ENCODE results near the gene NTN4.

Gene NTN4

GRCh38 chr12:95674631-95675030, 115.9 kb downstream of the NTN4 start:
- ATAC-seq = no peak
- TF ChIP-seq ESRRG (CRISPR knock-in tag; IDR thresholded peaks at IDR 0.05) (no peak), ARNTL (CRISPR knock-in tag; IDR thresholded peaks at IDR 0.05; ENCODE audit: borderline replicate concordance, low read depth) (no peak), ISL1 (CRISPR knock-in tag; IDR thresholded peaks at IDR 0.05) (no peak; the same call in 1 of the 2 replicates), TOX (CRISPR knock-in tag; IDR thresholded peaks at IDR 0.05; ENCODE audit: borderline replicate concordance) (no peak), CSDC2 (CRISPR knock-in tag; IDR thresholded peaks at IDR 0.05) (no peak), BACH2 (CRISPR knock-in tag; IDR thresholded peaks at IDR 0.05; ENCODE audit: borderline replicate concordance) (no peak), GLIS3 (CRISPR knock-in tag; IDR thresholded peaks at IDR 0.05) (no peak), TCF4 (CRISPR knock-in tag; IDR thresholded peaks at IDR 0.05; ENCODE audit: borderline replicate concordance) (peak; percentile 44; the same call in 1 of the 2 replicates), CSRNP3 (CRISPR knock-in tag; IDR thresholded peaks at IDR 0.05) (no peak), PPARA (CRISPR knock-in tag; IDR thresholded peaks at IDR 0.05; ENCODE audit: borderline replicate concordance) (no peak), SNAI2 (CRISPR knock-in tag; IDR thresholded peaks at IDR 0.05) (no peak)
- TF ChIP-seq, protein P1, sequence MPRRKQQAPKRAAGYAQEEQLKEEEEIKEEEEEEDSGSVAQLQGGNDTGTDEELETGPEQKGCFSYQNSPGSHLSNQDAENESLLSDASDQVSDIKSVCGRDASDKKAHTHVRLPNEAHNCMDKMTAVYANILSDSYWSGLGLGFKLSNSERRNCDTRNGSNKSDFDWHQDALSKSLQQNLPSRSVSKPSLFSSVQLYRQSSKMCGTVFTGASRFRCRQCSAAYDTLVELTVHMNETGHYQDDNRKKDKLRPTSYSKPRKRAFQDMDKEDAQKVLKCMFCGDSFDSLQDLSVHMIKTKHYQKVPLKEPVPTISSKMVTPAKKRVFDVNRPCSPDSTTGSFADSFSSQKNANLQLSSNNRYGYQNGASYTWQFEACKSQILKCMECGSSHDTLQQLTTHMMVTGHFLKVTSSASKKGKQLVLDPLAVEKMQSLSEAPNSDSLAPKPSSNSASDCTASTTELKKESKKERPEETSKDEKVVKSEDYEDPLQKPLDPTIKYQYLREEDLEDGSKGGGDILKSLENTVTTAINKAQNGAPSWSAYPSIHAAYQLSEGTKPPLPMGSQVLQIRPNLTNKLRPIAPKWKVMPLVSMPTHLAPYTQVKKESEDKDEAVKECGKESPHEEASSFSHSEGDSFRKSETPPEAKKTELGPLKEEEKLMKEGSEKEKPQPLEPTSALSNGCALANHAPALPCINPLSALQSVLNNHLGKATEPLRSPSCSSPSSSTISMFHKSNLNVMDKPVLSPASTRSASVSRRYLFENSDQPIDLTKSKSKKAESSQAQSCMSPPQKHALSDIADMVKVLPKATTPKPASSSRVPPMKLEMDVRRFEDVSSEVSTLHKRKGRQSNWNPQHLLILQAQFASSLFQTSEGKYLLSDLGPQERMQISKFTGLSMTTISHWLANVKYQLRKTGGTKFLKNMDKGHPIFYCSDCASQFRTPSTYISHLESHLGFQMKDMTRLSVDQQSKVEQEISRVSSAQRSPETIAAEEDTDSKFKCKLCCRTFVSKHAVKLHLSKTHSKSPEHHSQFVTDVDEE (CRISPR knock-in tag; IDR thresholded peaks at IDR 0.05) = peak; percentile 49; the same call in 1 of the 2 replicates

GRCh38 chr12:95674163-95674562, 116.4 kb downstream of the NTN4 start:
- TF ChIP-seq BACH2 (CRISPR knock-in tag; IDR thresholded peaks at IDR 0.05; ENCODE audit: borderline replicate concordance) = no peak
- TF ChIP-seq ZNF70 (CRISPR knock-in tag; IDR thresholded peaks at IDR 0.05) = no peak
- TF ChIP-seq PPARA (CRISPR knock-in tag; IDR thresholded peaks at IDR 0.05; ENCODE audit: borderline replicate concordance) = no peak
- TF ChIP-seq SNAI2 (CRISPR knock-in tag; IDR thresholded peaks at IDR 0.05) = no peak
- no peak for TF ChIP-seq TCF4 (CRISPR knock-in tag; IDR thresholded peaks at IDR 0.05; ENCODE audit: borderline replicate concordance)
- TF ChIP-seq CSDC2 (CRISPR knock-in tag; IDR thresholded peaks at IDR 0.05) = no peak
- TF ChIP-seq ARNTL (CRISPR knock-in tag; IDR thresholded peaks at IDR 0.05; ENCODE audit: borderline replicate concordance, low read depth) = no peak
- TF ChIP-seq TOX (CRISPR knock-in tag; IDR thresholded peaks at IDR 0.05; ENCODE audit: borderline replicate concordance) = no peak
- TF ChIP-seq ZNF8 (CRISPR knock-in tag; IDR thresholded peaks at IDR 0.05) = no peak
- TF ChIP-seq ZNF565 (CRISPR knock-in tag; conservative IDR thresholded peaks at IDR 0.05; ENCODE audit: low read depth) = no peak
- TF ChIP-seq, protein P1 (CRISPR knock-in tag; IDR thresholded peaks at IDR 0.05) = no peak
- TF ChIP-seq ESRRG (CRISPR knock-in tag; IDR thresholded peaks at IDR 0.05) = no peak
- TF ChIP-seq ZFP3 (CRISPR knock-in tag; IDR thresholded peaks at IDR 0.05) = no peak
- TF ChIP-seq ZFP30 (CRISPR knock-in tag; IDR thresholded peaks at IDR 0.05) = no peak
- no peak for ATAC-seq

- no peak for ATAC-seq
- TF ChIP-seq CREB5 (CRISPR knock-in tag; IDR thresholded peaks at IDR 0.05; ENCODE audit: low read depth) (no peak), ZC3H10 (CRISPR knock-in tag; IDR thresholded peaks at IDR 0.05) (no peak), ISL1 (CRISPR knock-in tag; IDR thresholded peaks at IDR 0.05) (no peak)
Measured at GRCh38 chr12:95673576-95673975, 117.0 kb downstream of the NTN4 start.

GRCh38 chr12:95672166-95672565, 118.4 kb downstream of the NTN4 start:
- ATAC-seq = no peak
- TF ChIP-seq POU6F1 (CRISPR knock-in tag; IDR thresholded peaks at IDR 0.05; ENCODE audit: borderline replicate concordance, low read depth) (no peak), CSRNP3 (CRISPR knock-in tag; IDR thresholded peaks at IDR 0.05) (no peak), ESRRG (CRISPR knock-in tag; IDR thresholded peaks at IDR 0.05) (no peak), ISL1 (CRISPR knock-in tag; IDR thresholded peaks at IDR 0.05) (no peak), SNAI2 (CRISPR knock-in tag; IDR thresholded peaks at IDR 0.05) (no peak), ZNF565 (CRISPR knock-in tag; conservative IDR thresholded peaks at IDR 0.05; ENCODE audit: low read depth) (no peak), ZFP3 (CRISPR knock-in tag; IDR thresholded peaks at IDR 0.05) (no peak), ZC3H10 (CRISPR knock-in tag; IDR thresholded peaks at IDR 0.05) (no peak), GLIS3 (CRISPR knock-in tag; IDR thresholded peaks at IDR 0.05) (no peak), ARNTL (CRISPR knock-in tag; IDR thresholded peaks at IDR 0.05; ENCODE audit: borderline replicate concordance, low read depth) (no peak), OSR1 (CRISPR knock-in tag; IDR thresholded peaks at IDR 0.05) (no peak), TOX (CRISPR knock-in tag; IDR thresholded peaks at IDR 0.05; ENCODE audit: borderline replicate concordance) (no peak), ZNF8 (CRISPR knock-in tag; IDR thresholded peaks at IDR 0.05) (no peak), BACH2 (CRISPR knock-in tag; IDR thresholded peaks at IDR 0.05; ENCODE audit: borderline replicate concordance) (no peak)

Measured in SK-N-SH treated with all-trans-retinoic acid at 6 μM for 48 hours (cell line).